SK-N-SH treated with all-trans-retinoic acid at 6 μM for 48 hours (cell line): ENCODE measurements around the gene PRKCE.

Source experiments
- ARNTL ChIP-seq: fragments of 450-650 bp; formaldehyde crosslinking; IDR thresholded peaks from 2 replicates; pipeline ENCODE4 v1.5.0; 2020; ENCODE audit warnings: low read depth, mild to moderate bottlenecking, moderate library complexity, borderline replicate concordance
- ESRRG ChIP-seq: fragments of 250-450 bp; sonication (Bioruptor Pico); IDR thresholded peaks from 2 replicates; pipeline ENCODE4 v1.6.1; 2021; ENCODE audit warnings: mild to moderate bottlenecking
- RARB ChIP-seq: fragments of 250-450 bp; sonication (Bioruptor Pico); IDR thresholded peaks from 2 replicates; pipeline ENCODE4 v1.8.0; 2021; ENCODE audit warnings: mild to moderate bottlenecking, moderate library complexity
- ZFP3 ChIP-seq: fragments of 250-450 bp; sonication (Bioruptor Pico); IDR thresholded peaks from 2 replicates; pipeline ENCODE4 v1.5.0; 2020; ENCODE audit warnings: mild to moderate bottlenecking, moderate library complexity
- ZFP30 ChIP-seq: fragments of 450-650 bp; formaldehyde crosslinking; IDR thresholded peaks from 2 replicates; pipeline ENCODE4 v1.5.0; 2022; ENCODE audit warnings: mild to moderate bottlenecking, moderate library complexity
- ZNF8 ChIP-seq: fragments of 450-650 bp; formaldehyde crosslinking; IDR thresholded peaks from 2 replicates; pipeline ENCODE4 v1.5.0; 2020; ENCODE audit warnings: mild to moderate bottlenecking, moderate library complexity
- TF ChIP-seq, protein P1 (sequence below): fragments of 250-450 bp; sonication (Bioruptor Pico); IDR thresholded peaks from 2 replicates; pipeline ENCODE4 v1.8.0; 2020; ENCODE audit warnings: mild to moderate bottlenecking, moderate library complexity, borderline replicate concordance

DNA sequence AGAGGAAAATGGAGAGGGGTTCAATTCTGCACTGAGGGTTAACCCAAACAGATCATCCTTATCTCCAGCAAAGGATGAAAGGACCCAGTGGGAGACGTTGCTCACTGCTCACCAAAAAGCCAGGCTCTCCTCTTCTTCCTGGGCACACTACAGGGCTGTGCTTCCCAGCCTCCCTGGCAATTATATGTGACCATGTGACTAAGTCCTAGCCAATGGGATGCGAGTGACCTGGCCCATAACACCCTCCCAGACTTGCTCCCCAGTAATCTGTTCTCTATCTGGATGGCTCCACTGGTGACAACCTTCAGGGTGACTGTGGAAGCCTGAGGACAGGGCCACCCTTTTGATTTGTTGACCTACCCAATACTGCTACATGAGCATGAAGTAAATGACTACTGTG, 10.9 kb upstream of the PRKCE start:
- no peak for TF ChIP-seq ARNTL (CRISPR knock-in tag)
- TF ChIP-seq ZFP30, result no peak
- TF ChIP-seq RARB (CRISPR knock-in tag), result no peak
- no peak for TF ChIP-seq ESRRG
- no peak for TF ChIP-seq ZFP3
- TF ChIP-seq ZNF8 (CRISPR knock-in tag), result no peak
- TF ChIP-seq, protein P1, sequence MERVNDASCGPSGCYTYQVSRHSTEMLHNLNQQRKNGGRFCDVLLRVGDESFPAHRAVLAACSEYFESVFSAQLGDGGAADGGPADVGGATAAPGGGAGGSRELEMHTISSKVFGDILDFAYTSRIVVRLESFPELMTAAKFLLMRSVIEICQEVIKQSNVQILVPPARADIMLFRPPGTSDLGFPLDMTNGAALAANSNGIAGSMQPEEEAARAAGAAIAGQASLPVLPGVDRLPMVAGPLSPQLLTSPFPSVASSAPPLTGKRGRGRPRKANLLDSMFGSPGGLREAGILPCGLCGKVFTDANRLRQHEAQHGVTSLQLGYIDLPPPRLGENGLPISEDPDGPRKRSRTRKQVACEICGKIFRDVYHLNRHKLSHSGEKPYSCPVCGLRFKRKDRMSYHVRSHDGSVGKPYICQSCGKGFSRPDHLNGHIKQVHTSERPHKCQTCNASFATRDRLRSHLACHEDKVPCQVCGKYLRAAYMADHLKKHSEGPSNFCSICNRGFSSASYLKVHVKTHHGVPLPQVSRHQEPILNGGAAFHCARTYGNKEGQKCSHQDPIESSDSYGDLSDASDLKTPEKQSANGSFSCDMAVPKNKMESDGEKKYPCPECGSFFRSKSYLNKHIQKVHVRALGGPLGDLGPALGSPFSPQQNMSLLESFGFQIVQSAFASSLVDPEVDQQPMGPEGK (CRISPR knock-in tag), result no peak
